ENCODE measurements around the gene ZFP42. TPM values are rescaled to one million over a fixed set of nuclear protein-coding genes. Genes with fewer than 3 reads are reported as not detected.

The ZFP42 gene
- total and polyA plus RNA-seq, 2 experiments from 2014 or later, result not detected

DNA sequence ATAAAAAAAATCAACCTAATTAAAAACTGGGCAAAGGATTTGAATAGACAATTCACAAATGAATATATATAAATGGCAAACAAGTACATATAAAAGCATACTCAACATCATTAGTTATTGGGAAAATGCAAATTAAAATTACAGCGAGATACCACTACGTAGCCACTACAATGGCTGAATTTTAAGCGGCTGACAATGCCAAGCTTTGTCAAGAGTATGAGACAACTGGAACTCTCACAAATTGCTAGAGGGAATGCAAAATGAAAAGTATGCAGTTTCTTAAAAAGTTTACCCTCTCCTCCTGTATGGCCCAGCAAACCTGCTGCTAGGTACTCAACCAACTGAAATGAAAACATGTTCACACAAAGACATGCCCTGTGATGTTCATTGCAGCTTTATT lies 34.8 kb downstream of the ZFP42 start:
- 34 to 64% methylated on average over 3 of the region's 3 CpGs for WGBS, 2 experiments (ENCODE audit: low coverage in 1 of 2, low lambda C conversion rate in 2 of 2, missing lambda C conversion rate in 2 of 2)
- in situ Hi-C loops (cut with MboI), result no loop called here
- H3K4me3 ChIP-seq, result no peak overlapping the region
- no peaks in the 10 kb centered on the region for H3K9me2 ChIP-seq (ENCODE audit: insufficient read depth)
- no peaks in the 10 kb centered on the region for H4K20me1 ChIP-seq (ENCODE audit: insufficient read depth)
- no peaks in the 10 kb centered on the region for H3K27me3 ChIP-seq (replicated peaks; ENCODE audit: insufficient read depth)
- H3K36me3 ChIP-seq (ENCODE audit: low read depth), result no peaks in the 10 kb centered on the region
- no peaks in the 10 kb centered on the region for H3F3A ChIP-seq (ENCODE audit: insufficient read depth)
- no peak for DNase-seq
- H3K9me3 ChIP-seq (ENCODE audit: low read depth), result no peaks in the 10 kb centered on the region
- no peak overlapping the region for H3K27ac ChIP-seq
- H2AFZ ChIP-seq, result no peak overlapping the region
- no peaks in the 10 kb centered on the region for H3K4me1 ChIP-seq (ENCODE audit: insufficient read depth)
- H3K79me2 ChIP-seq (ENCODE audit: insufficient read depth), result no peaks in the 10 kb centered on the region
- no peak for TF ChIP-seq EZH2phosphoT487 (IDR thresholded peaks at IDR 0.05; ENCODE audit: insufficient read depth, low read depth)
- no peak overlapping the region for H3K4me2 ChIP-seq (ENCODE audit: unreplicated experiment)
- H3K9ac ChIP-seq, result no peak overlapping the region

- no peak for DNase-seq
- no peak overlapping the region for H3K4me2 ChIP-seq (ENCODE audit: unreplicated experiment)
- H4K20me1 ChIP-seq (ENCODE audit: insufficient read depth), result no peaks in the 10 kb centered on the region
- no peaks in the 10 kb centered on the region for H3K9me3 ChIP-seq (ENCODE audit: low read depth)
- in situ Hi-C loops (cut with MboI), result no loop called here
- H3K4me1 ChIP-seq (ENCODE audit: insufficient read depth), result no peaks in the 10 kb centered on the region
- no peaks in the 10 kb centered on the region for H3K36me3 ChIP-seq (ENCODE audit: low read depth)
- H3F3A ChIP-seq (ENCODE audit: insufficient read depth), result no peaks in the 10 kb centered on the region
- H3K4me3 ChIP-seq, result no peak overlapping the region
- no peaks in the 10 kb centered on the region for H3K27me3 ChIP-seq (replicated peaks; ENCODE audit: insufficient read depth)
- 61 to 62% methylated on average over 18 of the region's 18 CpGs for WGBS, 2 experiments (ENCODE audit: low coverage in 1 of 2, low lambda C conversion rate in 2 of 2, missing lambda C conversion rate in 2 of 2)
- H3K79me2 ChIP-seq (ENCODE audit: insufficient read depth), result no peaks in the 10 kb centered on the region
- no peak overlapping the region for H2AFZ ChIP-seq
- TF ChIP-seq EZH2 (IDR thresholded peaks at IDR 0.05; ENCODE audit: insufficient read depth, poor library complexity, severe bottlenecking) (no peak), EZH2phosphoT487 (IDR thresholded peaks at IDR 0.05; ENCODE audit: insufficient read depth, low read depth) (no peak)
- H3K9me2 ChIP-seq (ENCODE audit: insufficient read depth), result no peaks in the 10 kb centered on the region
- H3K9ac ChIP-seq, result no peak overlapping the region
- no peak overlapping the region for H3K27ac ChIP-seq
Measured at GRCh38 chr4:188031751-188032150, 36.2 kb downstream of the ZFP42 start.

GRCh38 chr4:188032170-188032569 lies 36.6 kb downstream of the ZFP42 start:
- Histone ChIP-seq H3K9ac (no peak overlapping the region), H3F3A (ENCODE audit: insufficient read depth) (no peaks in the 10 kb centered on the region), H3K4me1 (ENCODE audit: insufficient read depth) (no peaks in the 10 kb centered on the region), H3K36me3 (ENCODE audit: low read depth) (no peaks in the 10 kb centered on the region), H3K9me2 (ENCODE audit: insufficient read depth) (no peaks in the 10 kb centered on the region), H3K4me2 (ENCODE audit: unreplicated experiment) (no peak overlapping the region), H3K27ac (no peak overlapping the region), H3K27me3 (replicated peaks; ENCODE audit: insufficient read depth) (no peaks in the 10 kb centered on the region), H2AFZ (no peak overlapping the region), H3K9me3 (ENCODE audit: low read depth) (no peaks in the 10 kb centered on the region), H3K79me2 (ENCODE audit: insufficient read depth) (no peaks in the 10 kb centered on the region), H3K4me3 (no peak overlapping the region), H4K20me1 (ENCODE audit: insufficient read depth) (no peaks in the 10 kb centered on the region)
- TF ChIP-seq EZH2phosphoT487 (IDR thresholded peaks at IDR 0.05; ENCODE audit: insufficient read depth, low read depth) (no peak), EZH2 (IDR thresholded peaks at IDR 0.05; ENCODE audit: insufficient read depth, poor library complexity, severe bottlenecking) (no peak)
- WGBS, 2 experiments (ENCODE audit: low coverage in 1 of 2, low lambda C conversion rate in 2 of 2, missing lambda C conversion rate in 2 of 2), result 52 to 53% methylated on average over 12 of the region's 12 CpGs
- in situ Hi-C loops (cut with MboI), result no loop called here
- DNase-seq, result no peak

GRCh38 chr4:188032583-188032982 lies 37.0 kb downstream of the ZFP42 start:
- Histone ChIP-seq H3K9me3 (ENCODE audit: low read depth) (no peaks in the 10 kb centered on the region), H3K27ac (no peak overlapping the region), H3K36me3 (ENCODE audit: low read depth) (no peaks in the 10 kb centered on the region), H3K27me3 (replicated peaks; ENCODE audit: insufficient read depth) (no peaks in the 10 kb centered on the region), H3F3A (ENCODE audit: insufficient read depth) (no peaks in the 10 kb centered on the region), H3K9ac (no peak overlapping the region), H4K20me1 (ENCODE audit: insufficient read depth) (no peaks in the 10 kb centered on the region), H3K79me2 (ENCODE audit: insufficient read depth) (no peaks in the 10 kb centered on the region), H3K9me2 (ENCODE audit: insufficient read depth) (no peaks in the 10 kb centered on the region), H3K4me1 (ENCODE audit: insufficient read depth) (no peaks in the 10 kb centered on the region), H3K4me2 (ENCODE audit: unreplicated experiment) (no peak overlapping the region), H3K4me3 (no peak overlapping the region), H2AFZ (no peak overlapping the region)
- in situ Hi-C loops (cut with MboI), result no loop called here
- TF ChIP-seq EZH2 (IDR thresholded peaks at IDR 0.05; ENCODE audit: insufficient read depth, poor library complexity, severe bottlenecking) (no peak), EZH2phosphoT487 (IDR thresholded peaks at IDR 0.05; ENCODE audit: insufficient read depth, low read depth) (no peak)
- DNase-seq, result no peak
- WGBS, 2 experiments (ENCODE audit: low coverage in 1 of 2, low lambda C conversion rate in 2 of 2, missing lambda C conversion rate in 2 of 2), result 63 to 64% methylated on average over 15 to 16 of the region's 16 CpGs

Measured in GM23248 (cell line).